Lower lobe of right lung (tissue), 2 donors: ENCODE measurements around the gene MFRP. TPM values are rescaled to one million over a fixed set of nuclear protein-coding genes. Genes with fewer than 3 reads are reported as not detected.

Experiments used
- ATAC-seq, 2 donors: fragments of 200-7000 bp; cut with Tn5 transposase; one replicate each; pipeline ENCODE4 v1.9.1; 2020 to 2022; ENCODE audit warnings: mild to moderate bottlenecking in 2 of 2, moderate library complexity in 2 of 2
- DNase-seq: peaks from one replicate; pipeline ENCODE4 v3.0.0-alpha.2; 2020
- H3K27ac ChIP-seq: fragments of 200-600 bp; one replicate; pipeline ENCODE4 v1.8.0; 2022
- H3K27me3 ChIP-seq: fragments of 200-600 bp; one replicate; pipeline ENCODE4 v1.8.0; 2022; ENCODE audit warnings: low read depth
- H3K36me3 ChIP-seq: fragments of 200-600 bp; one replicate; pipeline ENCODE4 v1.8.0; 2022; ENCODE audit warnings: mild to moderate bottlenecking
- H3K4me1 ChIP-seq: fragments of 200-600 bp; one replicate; pipeline ENCODE4 v1.8.0; 2022
- H3K4me3 ChIP-seq: fragments of 200-600 bp; one replicate; pipeline ENCODE4 v1.8.0; 2022; ENCODE audit warnings: mild to moderate bottlenecking
- H3K9me3 ChIP-seq: fragments of 200-600 bp; one replicate; pipeline ENCODE4 v1.8.0; 2022
- CTCF ChIP-seq: fragments of 200-600 bp; IDR thresholded peaks from one replicate; pipeline ENCODE4 v1.8.0; 2022; ENCODE audit warnings: antibody characterized with exemption, mild to moderate bottlenecking
- intact Hi-C: fragments of 100-400 bp; cut with DNase I; formaldehyde crosslinking; loops from one replicate; pipeline ENCODE4 v1.11.0; 2022
- total RNA-seq: library from RNA; stranded (reverse); fragmentation: NEBNext Ultra II Directional; extraction: Animal tissue kit (Norgen Biotek cat#: 25700); gene quantifications from one replicate; pipeline ENCODE4 v1.2.1, GENCODE V29; 2021
- donor health status: DM: no; HTN: yes; CAD: no; lungs with severe emphysema.

The MFRP gene
- total RNA-seq, 1 donor from 2014 or later: not detected

GRCh38 chr11:119307219-119307618 lies 39.3 kb downstream of the MFRP start:
- peaks cover 58% of the 10 kb centered on the region for H3K36me3 ChIP-seq
- intact Hi-C loops: no loop called here
- DNase-seq: no peak

GRCh38 chr11:119306373-119306890 lies 40.1 kb downstream of the MFRP start:
- no peak overlapping the region for H3K4me3 ChIP-seq
- no peaks in the 10 kb centered on the region for H3K4me1 ChIP-seq
- no peaks in the 10 kb centered on the region for H3K27me3 ChIP-seq
- intact Hi-C loops: no loop called here
- TF ChIP-seq CTCF: no peak
- H3K36me3 ChIP-seq: peaks cover 66% of the 10 kb centered on the region
- peak; percentile 18 to 28 for ATAC-seq
- no peaks in the 10 kb centered on the region for H3K9me3 ChIP-seq
- H3K27ac ChIP-seq: peak overlapping the region; percentile 18
- DNase-seq: no peak

More at GRCh38 chr11:119307219-119307618, 39.3 kb downstream of the MFRP start:
- Histone ChIP-seq H3K27ac (peak overlapping the region; percentile 18), H3K4me3 (no peak overlapping the region), H3K4me1 (no peaks in the 10 kb centered on the region), H3K27me3 (no peaks in the 10 kb centered on the region), H3K9me3 (no peaks in the 10 kb centered on the region)
- no peak for TF ChIP-seq CTCF
- ATAC-seq: no peak

GRCh38 chr11:119305556-119306372 lies 40.7 kb downstream of the MFRP start:
- H3K27ac ChIP-seq: peak overlapping the region; percentile 18
- peaks cover 69% of the 10 kb centered on the region for H3K36me3 ChIP-seq
- intact Hi-C loops: no loop called here
- ATAC-seq (no peak), DNase-seq (no peak)
- no peaks in the 10 kb centered on the region for H3K9me3 ChIP-seq
- no peaks in the 10 kb centered on the region for H3K27me3 ChIP-seq
- TF ChIP-seq CTCF: no peak
- no peaks in the 10 kb centered on the region for H3K4me1 ChIP-seq
- no peak overlapping the region for H3K4me3 ChIP-seq

GRCh38 chr11:119303227-119303718 lies 43.2 kb downstream of the MFRP start:
- ATAC-seq (no peak), DNase-seq (no peak)
- intact Hi-C loops: no loop called here
- H3K36me3 ChIP-seq: peaks cover 74% of the 10 kb centered on the region
- H3K27me3 ChIP-seq: no peaks in the 10 kb centered on the region
- TF ChIP-seq CTCF: no peak
- no peak overlapping the region for H3K27ac ChIP-seq
- no peak overlapping the region for H3K4me3 ChIP-seq
- H3K9me3 ChIP-seq: no peaks in the 10 kb centered on the region
- H3K4me1 ChIP-seq: no peaks in the 10 kb centered on the region

GRCh38 chr11:119300198-119300964 lies 46.1 kb downstream of the MFRP start:
- ATAC-seq (no peak), DNase-seq (no peak)
- no peaks in the 10 kb centered on the region for H3K4me1 ChIP-seq
- intact Hi-C loops: no loop called here
- H3K27me3 ChIP-seq: no peaks in the 10 kb centered on the region
- no peak for TF ChIP-seq CTCF
- no peak overlapping the region for H3K27ac ChIP-seq
- H3K36me3 ChIP-seq: peaks cover 76% of the 10 kb centered on the region
- H3K9me3 ChIP-seq: no peaks in the 10 kb centered on the region
- no peak overlapping the region for H3K4me3 ChIP-seq
